Measurements from ENCODE around the gene RUNX1.
A peak's percentile ranks its signal among the peaks of the same experiment; 100 is the strongest.

DNA sequence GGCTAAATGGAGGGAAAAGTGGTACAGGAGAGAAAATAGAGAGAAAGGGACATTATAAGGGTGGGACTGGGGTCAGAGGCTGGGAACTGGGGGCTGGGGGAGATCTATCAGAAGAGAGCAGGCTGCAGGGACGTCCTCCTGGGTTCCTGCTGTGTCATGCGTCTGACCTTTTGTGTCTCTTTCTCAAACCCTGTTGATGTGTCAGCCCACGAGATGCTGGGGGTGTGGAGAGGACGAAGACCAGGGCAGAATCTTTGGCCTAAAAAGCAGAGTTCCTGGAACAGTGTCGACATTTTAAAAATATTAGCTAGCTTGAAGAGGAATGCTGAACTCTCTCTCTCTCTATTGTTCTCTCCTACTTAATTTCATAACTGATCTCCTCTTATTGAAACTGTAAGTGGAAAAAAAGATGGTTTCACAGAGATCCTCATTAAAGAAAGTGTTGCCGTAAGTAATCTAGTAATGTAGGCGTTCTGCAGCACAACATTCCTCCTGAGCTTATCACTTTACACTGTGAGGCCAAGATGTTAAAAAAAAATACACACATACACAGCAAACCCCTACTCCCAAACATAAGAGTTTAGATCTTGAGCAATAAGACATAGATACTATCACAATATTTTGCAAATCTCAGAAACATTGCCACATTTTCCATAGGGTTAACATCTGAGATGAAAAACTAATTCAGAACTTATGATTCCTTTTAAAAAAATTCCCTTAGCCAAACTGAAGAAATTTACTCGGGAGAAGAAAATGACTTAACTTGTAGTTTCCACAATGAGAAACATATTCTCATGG lies 52.6 kb downstream of the RUNX1 start:
- TF ChIP-seq, protein P1, sequence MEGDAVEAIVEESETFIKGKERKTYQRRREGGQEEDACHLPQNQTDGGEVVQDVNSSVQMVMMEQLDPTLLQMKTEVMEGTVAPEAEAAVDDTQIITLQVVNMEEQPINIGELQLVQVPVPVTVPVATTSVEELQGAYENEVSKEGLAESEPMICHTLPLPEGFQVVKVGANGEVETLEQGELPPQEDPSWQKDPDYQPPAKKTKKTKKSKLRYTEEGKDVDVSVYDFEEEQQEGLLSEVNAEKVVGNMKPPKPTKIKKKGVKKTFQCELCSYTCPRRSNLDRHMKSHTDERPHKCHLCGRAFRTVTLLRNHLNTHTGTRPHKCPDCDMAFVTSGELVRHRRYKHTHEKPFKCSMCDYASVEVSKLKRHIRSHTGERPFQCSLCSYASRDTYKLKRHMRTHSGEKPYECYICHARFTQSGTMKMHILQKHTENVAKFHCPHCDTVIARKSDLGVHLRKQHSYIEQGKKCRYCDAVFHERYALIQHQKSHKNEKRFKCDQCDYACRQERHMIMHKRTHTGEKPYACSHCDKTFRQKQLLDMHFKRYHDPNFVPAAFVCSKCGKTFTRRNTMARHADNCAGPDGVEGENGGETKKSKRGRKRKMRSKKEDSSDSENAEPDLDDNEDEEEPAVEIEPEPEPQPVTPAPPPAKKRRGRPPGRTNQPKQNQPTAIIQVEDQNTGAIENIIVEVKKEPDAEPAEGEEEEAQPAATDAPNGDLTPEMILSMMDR (IDR thresholded peaks at IDR 0.05), result no peak
- TF ChIP-seq POLR2AphosphoS5 (IDR thresholded peaks at IDR 0.05), result peak; percentile 33 to 82 (median 79)
- TF ChIP-seq POLR2A (IDR thresholded peaks at IDR 0.05), result no peak
